Stimulated activated CD8-positive, alpha-beta memory T cell treated with anti-CD3 and anti-CD28 coated beads, Interleukin-7, amount 100 ng/mL, for 4 hours (primary cell): ENCODE results near the gene MAMDC4.
"Not testable (repeated sequence)": the region's sequence is repeated elsewhere in the genome, so short reads cannot be mapped to it uniquely, and the experiment has no call there.

Source experiments
- DNase-seq, 2 donors: peaks; one replicate each; pipeline ENCODE4 v3.0.0-alpha.2; 2020; ENCODE audit warnings: low read depth in 2 of 2

Gene MAMDC4

DNA sequence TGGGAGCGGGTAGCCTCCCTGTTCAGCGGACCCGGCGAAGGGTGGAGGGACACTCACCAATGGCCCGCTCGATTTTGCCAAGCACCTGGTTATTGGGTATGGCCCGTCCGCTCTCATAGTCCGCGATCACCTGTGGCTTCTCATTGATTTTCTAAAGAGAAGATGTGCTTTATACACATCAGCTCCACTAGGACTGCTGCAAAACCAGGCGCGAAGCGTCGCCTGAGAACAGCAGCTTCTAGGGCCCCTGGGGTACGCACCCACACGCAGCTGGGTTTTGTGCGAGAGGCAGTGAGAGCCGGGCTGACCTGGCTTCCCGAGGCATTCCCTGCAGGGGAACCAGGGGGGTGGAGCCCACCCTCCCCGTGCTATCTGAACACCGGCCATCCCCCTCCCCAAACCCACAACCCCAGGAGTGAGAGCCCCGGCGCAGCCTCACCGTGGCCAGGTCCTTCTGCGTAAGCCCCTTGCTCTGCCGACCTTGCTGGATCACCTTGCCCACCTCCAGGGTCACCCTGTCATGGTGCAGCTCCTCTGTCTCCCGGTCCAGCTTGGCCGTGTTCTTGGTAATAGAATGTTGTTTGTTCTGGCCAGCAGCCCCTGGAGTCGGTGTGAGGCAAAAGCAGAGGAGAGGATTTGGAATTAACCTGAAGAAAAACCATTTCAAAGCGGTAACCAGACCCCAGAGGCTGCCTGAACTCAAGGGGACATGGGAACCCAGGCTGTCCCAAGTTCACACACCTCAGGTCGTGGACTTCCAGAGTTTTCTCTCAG is 10.9 kb downstream of the MAMDC4 start:
- no peak for DNase-seq

DNA sequence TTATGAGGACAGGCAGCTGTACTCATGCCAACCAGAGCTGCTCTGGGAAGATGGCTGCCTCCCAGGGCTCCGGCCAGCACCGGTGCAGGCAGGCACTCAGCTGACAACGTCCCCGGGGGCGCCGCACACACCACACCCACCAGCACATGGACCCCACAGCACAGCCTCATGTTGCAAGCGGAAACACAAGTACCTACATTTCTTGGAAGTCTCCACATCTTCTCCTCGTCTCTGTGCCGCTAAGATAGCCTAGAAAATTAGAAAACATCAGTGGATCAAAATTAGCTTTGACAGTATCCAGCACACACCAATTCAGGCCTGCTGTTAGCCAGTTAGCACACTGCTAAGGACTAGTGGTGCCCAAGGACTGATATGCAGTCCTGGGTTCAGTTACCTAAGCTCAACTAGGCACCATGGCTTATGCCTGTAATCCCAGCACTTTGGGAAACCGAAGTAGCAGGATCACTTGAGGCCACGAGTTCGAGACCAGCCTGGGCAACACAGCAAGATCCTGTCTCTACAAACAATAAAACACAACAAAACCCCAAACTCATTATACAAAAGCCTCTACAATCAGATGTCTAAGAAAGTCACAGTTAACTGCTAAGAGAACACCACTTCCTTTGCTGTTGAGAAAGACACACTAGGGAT is 11.6 kb downstream of the MAMDC4 start:
- DNase-seq, result no peak

DNA sequence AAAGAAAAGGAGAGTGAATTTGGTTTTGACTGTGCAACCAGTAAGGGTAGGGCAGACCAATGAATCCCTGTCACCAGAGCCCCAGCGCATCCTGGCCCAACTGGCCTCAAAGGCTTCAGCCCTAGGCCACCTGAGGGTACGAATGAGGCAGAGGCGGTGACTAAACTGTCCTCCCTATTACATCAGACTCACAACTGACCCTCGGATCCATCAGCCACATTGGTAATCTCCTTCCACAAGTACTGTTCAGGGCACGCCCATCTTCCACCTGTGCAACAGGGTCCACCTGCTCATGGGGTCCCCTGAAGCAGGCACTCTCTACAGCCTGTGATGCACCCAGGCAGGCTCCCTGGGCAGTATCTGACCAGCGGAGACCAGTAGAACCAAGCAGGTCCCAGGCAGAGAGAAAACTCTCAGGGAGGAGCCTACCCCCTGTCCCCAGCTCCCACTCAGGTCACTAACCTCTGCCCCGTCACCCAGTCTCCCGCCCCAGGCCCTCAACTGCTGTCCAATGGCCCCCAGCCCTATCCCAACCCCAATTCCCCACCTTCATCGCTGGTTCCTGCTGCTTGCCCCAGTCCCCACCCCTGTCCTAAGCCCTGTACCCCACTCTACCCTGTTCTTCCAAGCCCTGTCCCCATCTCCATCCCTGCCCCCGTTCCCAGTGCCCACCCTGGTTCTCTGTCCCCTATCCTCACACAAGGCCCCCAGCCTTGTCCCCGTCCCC is 13.1 kb downstream of the MAMDC4 start:
- no peak for DNase-seq

DNA sequence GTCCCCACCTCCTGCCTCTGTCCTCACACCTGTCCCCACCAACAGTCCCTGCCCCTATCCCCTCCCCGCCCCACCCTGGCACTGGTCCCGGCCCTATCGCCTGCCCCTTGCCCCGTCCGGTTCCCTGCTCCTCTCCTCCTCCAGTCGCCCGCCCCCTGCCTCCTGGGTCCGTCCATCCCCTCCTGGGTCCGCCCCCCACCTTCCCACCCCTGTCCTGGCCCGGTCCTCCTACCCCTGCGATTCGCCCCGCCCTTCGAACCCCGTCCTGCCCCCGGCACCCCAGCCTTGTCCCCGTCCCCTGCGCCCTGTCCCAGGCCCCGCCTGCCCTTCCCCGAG is 13.6 kb downstream of the MAMDC4 start:
- DNase-seq, result no peak

DNA sequence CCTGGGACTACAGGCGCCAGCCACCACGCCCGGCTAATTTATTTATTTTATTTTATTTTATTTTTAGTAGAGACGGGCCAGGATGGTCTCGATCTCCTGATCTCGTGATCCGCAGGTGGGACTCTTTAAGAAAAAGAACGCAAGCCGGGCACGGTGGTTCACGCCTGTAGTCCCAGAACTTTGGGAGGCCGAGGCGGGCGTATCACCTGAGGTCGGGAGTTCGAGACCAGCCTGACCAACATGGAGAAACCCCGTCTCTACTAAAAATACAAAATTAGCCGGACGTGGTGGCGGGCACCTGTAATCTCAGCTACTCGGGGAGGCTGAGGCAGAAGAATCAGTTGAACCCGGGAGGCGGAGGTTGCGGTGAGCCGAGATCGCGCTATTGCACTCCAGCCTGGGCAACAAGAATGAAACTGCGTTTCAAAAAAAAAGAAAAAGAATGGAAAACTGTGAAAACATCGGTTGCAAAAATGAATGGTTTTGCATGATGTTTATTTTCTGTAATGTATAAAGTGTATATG is 14.8 kb downstream of the MAMDC4 start:
- not testable (repeated sequence) for DNase-seq

DNA sequence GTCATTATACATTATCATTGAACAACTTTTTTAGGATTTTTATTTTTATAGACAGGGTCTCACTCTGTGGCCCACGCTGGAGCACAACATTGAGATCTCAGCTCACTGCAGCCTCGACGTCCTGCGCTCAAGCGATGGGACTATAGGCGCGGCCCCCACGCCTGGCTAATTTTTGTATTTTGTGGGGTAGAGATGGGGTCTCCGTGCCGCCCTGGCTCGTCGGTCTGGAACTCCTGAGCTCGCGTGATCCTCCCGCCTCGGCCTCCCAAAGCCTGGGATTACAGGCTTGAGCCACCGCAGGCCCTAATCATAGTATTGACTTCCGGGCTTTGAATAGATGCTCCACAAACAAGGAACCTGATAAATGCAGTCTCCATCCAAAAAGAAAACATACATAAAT is 15.3 kb downstream of the MAMDC4 start:
- DNase-seq, result no peak

DNA sequence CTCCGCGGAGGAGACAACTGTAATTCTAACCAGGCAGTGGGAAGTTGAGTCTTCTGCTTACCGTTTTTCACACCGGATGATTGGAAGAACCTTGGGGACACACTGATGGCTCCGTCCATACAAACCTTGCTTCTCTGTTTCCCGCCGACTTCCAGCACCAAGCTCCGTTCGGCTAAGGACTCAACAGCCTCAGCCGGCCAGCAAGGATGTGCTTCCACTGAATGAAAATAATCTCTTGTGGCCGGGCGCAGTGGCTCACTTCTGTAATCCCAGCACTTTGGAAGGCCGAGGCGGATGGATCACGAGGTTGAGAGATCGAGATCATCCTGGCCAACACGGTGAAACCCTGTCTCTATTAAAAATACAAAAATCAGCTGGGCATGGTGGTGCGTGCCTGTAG is 15.8 kb downstream of the MAMDC4 start:
- DNase-seq, result no peak

DNA sequence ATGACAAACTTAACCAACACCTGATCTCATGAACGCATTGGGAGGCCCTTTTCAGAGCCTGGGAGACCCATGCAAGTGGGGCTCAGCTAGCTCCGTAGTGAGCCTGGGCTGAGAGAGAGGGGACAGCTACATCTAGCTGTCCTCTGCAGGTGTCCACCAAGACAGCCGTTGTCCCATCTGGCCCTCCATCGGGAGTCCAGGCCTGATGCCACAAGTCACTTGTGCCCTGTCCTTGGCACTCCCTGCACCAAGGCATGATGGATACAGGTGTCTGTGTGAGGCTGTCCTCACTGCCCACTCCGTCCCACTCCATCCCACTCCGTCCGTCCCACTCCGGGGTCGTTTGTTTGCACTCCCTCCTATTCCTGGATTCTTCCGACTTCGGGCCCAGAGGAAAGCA is 16.5 kb downstream of the MAMDC4 start:
- no peak for DNase-seq

DNA sequence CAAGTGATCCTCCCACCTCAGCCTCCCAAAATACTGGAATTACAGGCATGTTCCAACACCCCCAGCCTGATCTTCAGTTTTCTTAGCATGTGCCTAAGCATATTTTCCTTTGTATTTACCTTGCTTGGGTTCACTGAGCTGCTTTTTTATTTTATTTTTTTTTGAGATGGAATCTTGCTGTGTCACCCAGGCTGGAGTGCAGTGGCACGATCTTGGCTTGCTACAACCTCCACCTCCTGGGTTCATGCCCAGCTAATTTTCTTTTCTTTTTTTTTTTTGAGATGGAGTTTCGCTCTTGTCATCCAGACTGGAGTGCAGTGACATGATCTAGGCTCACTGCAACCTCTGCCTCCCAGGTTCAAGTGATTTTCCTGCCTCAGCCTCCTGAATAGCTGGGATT is 17.5 kb downstream of the MAMDC4 start:
- DNase-seq, result not testable (repeated sequence)

DNA sequence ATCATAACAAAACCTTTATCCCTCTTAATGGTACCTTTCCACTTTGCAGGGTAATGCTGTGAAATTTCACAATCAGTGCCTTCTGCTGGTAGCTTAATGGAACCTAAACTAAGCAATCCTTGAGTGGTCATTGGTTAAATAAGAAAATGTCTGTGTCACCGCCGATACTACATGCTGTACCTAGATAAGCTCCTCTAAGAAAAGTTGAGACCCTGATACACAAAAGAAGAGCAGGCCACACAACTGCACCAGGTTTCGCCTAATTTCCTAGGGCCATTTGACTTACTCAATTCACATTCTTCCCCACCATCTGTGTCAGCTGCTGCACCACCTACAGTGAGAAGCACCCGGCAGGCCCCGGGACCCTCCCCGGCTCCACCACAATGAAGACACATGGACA is 23.0 kb downstream of the MAMDC4 start:
- no peak for DNase-seq

DNA sequence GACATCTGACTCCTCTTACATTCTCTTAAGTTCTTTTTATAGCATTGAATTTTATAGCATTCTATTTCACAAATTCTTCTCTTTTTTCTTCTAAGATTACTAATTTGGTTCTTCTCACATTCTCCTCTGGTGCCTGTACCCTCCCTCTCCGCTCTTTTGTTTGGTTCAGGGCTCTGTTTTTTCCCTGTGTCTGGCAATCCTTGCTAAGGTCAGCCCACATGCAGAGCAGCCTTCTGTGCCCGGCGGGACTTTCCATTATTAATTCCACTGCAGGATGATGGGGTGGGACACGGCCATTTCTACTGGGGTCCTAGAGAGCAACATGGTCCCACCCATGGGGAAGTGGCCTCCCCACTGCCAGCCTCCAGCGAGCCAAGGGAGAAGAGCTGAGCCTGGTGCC is 24.3 kb downstream of the MAMDC4 start:
- no peak for DNase-seq

DNA sequence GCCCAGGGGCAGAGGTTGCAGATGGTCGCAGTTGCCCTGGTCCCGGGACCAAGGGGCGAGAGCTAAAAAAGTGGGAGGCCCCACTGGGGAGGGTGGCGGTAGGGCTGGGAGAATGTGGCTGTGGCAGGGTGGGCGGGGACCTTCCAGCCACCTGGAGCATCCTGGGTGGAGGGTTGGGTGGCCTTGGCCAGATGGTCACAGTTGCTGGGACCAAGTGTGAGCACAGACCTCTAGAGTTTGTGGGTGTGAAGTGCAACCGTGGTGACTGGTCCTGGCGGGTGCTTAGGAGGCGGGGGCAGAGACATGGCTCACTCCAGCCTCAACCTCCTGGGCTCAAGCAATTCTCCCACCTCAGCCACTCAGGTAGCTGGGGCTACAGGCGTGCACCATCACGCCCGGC is 28.5 kb downstream of the MAMDC4 start:
- DNase-seq, result no peak

DNA sequence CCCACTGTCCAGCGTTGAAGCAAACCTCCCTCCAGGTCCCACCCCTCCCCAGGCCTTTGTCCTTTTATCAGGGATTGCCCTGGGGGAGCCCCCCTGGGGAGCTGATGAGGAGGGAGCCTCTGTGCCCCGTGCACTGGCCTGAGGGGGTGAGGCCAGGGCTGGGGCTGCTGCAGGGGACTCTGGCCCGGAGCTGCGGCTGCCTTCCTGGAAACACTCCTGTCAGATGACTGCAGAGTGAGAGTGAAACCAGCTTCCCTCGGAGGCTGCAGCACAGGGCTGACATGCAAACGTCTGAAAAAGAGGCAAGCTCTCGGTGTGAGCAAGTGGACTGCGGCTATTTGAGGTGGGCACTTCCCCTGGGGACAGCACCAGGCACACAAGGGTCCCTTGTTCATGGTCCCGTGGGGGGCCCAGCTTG is 29.6 kb downstream of the MAMDC4 start:
- DNase-seq, result peak; percentile 41 to 42

DNA sequence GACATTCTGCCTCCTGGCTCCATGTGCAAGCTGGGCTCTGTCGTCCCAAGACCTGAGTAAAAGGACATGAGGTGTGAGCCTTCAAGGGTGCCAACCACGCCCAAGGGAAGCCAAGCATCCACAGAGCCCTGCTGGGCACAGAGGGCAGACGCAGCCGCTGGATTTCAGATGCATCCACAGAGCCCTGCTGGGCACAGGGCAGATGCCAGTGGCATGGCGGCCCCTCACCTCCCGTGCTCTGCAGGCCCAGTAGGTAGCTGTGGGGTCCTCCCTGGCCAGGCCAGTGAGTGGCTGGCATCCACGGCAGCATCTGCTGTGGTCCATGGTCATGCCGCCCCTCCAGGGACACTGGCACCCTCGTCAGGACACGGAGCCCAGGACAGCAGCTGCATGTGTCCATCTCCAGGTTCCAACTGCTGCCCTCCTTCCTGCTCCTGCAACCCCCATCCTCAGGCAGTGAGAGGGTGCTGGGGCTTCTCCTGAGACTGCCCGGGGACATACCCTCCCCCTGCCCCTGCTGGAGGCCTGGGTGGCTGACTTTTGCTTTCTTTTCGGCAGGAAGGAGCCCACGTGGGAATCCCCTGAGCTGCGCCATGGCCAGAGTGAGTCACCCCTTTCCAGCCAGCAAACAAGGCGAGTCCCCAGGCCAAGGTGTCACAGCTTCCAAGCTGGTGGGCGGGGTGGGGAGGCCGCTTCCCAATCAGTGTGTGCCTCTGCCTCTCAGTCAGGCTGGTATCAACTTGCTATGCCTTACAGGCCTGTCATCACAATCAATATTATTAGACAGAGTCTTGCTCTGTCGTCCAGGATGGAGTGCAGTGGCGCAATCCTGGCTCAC is 30.2 kb downstream of the MAMDC4 start:
- DNase-seq, result peak; percentile 92 to 95

DNA sequence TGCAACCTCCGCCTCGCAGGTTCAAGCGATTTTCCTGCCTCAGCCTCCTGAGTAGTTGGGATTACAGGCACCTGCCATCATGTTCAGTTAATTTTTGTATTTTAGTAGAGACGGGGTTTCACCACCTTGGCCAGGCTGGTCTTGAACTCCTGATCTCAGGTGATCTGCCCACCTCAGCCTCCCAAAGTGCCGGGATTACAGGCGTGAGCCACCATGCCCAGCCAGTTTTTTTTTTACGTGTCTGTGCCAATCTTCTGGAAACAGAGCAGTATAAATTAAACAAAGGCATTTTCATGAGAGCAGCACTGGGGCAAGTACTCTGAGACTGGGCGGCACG is 30.8 kb downstream of the MAMDC4 start:
- DNase-seq, result not testable (repeated sequence)

DNA sequence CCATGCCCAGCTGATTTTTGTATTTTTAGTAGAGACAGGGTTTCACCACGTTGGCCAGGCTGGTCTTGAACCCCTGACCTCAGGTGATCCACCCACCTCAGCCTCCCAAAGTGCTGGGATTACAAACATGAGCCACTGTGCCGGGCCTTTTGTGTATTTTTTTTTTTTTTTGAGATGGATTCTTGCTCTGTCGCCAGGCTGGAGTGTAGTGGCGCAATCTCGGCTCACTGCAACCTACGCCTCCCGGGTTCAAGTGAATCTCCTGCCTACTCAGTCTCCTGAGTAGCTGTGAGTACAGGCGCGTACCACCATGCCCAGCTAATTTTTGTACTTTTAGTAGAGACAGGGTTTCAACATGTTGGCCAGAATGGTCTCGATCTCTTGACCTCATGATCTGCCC is 31.5 kb downstream of the MAMDC4 start:
- DNase-seq, result not testable (repeated sequence)

DNA sequence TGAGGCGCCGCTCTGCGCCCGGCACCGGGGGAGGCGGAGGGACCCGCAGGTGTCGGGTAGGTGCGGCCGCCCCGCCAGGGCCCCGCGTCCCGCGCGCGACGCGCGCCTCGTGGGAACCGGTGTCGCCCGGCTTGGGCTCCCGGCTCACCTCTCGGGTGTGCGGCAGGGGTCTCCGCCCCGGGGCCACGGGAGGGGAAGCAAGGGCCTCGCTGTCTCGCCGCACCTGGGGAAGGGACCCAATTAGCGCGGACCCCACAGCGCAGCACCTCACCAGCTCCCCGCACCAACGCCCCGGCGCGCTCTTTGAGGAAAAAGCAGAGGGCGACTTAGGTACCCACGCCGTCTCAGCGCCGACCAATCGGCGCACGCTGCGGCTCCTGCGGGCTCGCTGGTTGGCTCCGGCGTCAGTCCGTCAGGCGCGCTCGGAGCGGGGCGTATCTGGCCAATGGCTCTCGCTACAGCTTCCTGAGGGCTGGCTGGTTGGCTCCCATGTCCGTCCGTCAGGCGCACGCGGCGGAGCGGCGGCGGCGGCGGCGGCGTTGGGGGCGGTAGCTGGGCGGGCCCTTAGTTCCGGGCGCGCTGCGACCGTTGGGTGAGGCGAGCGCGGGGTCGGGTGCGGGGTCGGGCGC is 33.9 kb downstream of the MAMDC4 start, which contains the start of gene TRAF2:
Gene TRAF2, plus strand, starts transcription at position 567 of the 629 bp plus-strand sequence. CDS start 12,225 bp downstream, outside the sequence.
- DNase-seq, result peak; percentile 92 to 98

DNA sequence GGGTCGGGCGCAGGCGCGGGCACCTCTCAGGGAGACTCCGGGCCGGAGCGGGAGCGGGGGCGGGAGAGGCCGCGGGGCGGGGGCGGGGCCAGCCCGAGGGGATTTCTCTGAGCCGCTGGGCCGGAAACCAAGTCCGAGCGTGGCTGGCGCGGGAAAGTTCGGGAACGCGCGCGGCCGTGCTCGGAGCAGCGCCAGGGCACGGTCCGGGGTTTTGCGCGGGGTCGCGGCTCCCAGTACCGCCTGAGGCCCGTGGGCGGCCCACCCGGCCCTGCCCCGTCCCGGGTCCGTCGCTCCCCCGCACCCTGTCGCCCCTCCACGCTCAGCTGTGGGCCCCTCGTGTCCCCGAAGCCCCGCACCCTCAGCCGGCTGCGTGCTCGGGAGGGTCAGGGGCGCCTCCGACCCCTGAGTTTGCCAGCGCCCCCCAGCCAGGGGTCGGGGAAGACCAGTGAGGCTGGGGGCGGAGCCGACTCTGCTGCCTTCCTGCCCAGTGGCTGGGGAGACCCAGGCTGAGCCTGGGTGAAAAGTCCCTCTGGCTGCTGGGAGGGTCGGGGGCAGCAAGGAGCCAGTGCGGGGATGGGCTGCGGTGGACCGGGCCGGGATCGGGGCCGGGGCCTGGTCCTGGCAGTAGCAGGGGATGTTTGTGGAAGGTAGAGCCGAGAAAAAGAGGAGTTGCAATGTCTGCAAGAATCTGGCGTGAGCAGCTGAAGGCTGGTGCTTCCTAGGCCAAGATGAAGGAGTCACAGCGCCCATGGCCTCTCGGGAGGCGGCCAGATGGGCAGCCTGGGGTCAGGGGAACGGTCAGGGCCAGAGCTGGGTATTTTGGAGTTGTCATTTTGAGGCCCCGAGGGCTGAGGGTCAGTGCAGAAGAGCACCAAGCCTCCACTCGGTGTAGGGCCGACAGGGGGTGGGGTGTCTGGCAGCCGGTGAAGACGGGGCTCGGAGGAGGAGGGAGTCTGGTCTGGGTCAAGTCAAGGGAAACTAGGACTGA is 34.8 kb downstream of the MAMDC4 start:
- no peak for DNase-seq

DNA sequence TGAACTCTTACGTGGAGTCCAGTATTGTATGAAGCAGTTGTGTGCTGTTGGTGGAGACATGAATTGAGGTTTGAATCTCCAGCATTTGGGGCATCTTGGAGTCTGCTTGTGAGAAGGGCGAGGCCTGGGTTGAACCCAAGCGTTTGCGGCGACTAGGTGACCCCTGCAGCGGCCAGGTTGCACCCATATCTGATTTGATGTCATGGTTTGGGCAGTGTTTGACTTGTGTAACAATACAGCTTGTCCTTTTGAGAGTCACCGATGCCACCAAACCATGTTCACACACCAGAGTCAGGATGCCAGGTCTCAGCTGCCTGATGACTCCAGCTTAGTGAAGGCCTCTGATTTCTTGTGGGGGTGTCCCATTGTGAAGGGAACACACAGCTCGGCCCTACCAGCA is 36.3 kb downstream of the MAMDC4 start:
- DNase-seq, result no peak

DNA sequence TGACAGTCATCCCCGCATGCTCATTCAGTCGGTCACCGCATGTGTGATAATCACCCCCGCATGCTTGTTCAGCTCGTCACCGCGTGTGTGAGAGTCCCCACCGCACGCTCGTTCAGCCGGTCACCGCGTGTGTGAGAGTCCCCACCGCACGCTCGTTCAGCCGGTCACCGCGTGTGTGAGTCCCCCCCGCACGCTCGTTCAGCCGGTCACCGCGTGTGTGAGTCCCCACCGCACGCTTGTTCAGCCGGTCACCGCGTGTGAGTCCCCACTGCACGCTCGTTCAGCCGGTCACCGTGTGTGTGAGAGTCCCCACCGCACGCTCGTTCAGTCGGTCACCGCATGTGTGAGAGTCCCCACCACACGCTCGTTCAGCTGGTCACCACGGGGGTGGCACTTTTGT is 37.7 kb downstream of the MAMDC4 start:
- DNase-seq, result no peak
